ENCODE measurements around the gene SLC35A4.

DNA sequence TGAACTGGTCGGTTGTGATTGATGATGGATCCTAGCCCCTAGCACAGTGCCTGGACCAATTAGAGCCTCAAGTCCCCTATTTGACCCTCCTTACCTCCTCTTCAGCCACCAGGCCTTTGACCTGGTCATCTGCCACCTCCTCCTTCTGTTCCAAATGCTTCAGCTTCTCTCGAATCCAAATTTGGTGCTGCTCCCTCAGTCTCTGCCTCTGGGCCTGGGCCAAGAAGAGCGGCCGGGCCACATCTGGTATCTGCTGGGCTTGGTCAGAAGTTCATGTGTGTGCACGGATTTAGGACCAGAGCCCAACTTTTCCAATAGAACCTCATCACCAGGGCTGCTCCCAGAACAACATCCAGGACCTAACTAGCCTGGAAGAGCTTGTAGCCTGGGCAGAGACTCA, 6.5 kb downstream of the SLC35A4 start:
- TF ChIP-seq, protein P1, sequence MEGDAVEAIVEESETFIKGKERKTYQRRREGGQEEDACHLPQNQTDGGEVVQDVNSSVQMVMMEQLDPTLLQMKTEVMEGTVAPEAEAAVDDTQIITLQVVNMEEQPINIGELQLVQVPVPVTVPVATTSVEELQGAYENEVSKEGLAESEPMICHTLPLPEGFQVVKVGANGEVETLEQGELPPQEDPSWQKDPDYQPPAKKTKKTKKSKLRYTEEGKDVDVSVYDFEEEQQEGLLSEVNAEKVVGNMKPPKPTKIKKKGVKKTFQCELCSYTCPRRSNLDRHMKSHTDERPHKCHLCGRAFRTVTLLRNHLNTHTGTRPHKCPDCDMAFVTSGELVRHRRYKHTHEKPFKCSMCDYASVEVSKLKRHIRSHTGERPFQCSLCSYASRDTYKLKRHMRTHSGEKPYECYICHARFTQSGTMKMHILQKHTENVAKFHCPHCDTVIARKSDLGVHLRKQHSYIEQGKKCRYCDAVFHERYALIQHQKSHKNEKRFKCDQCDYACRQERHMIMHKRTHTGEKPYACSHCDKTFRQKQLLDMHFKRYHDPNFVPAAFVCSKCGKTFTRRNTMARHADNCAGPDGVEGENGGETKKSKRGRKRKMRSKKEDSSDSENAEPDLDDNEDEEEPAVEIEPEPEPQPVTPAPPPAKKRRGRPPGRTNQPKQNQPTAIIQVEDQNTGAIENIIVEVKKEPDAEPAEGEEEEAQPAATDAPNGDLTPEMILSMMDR (IDR thresholded peaks at IDR 0.05 in 4 of 5, conservative IDR thresholded peaks at IDR 0.05 in 1 of 5): no peak
- TF ChIP-seq POLR2A (IDR thresholded peaks at IDR 0.05): no peak

Data from gastrocnemius medialis (tissue), 4 donors.